Lung (tissue), 12 donors: ENCODE results near the gene SASH1. TPM values are rescaled to one million over a fixed set of nuclear protein-coding genes. Genes with fewer than 3 reads are reported as not detected.

Experiments used
- ATAC-seq: fragments of 200-7000 bp; cut with Tn5 transposase; one replicate; pipeline ENCODE4 v1.9.1; 2020; ENCODE audit warnings: moderate number of reproducible peaks; ENCODE audit not compliant: insufficient read depth, low FRiP score
- DNase-seq, 3 donors: peaks; one replicate each; pipeline ENCODE4 v3.0.0-alpha.2; 2013 to 2017
- H3K27ac ChIP-seq, 2 donors: one replicate each; pipeline ENCODE4 v1.5.1; 2013; ENCODE audit warnings: mild to moderate bottlenecking in 2 of 2, moderate library complexity in 2 of 2, control low read depth in 1 of 2, inconsistent platforms in 1 of 2, low read depth in 1 of 2, low read length in 1 of 2
- H3K27me3 ChIP-seq, 3 donors: one replicate each; pipeline ENCODE4 v1.5.1; 2013; ENCODE audit warnings: low read length in 2 of 3; ENCODE audit not compliant: control insufficient read depth in 3 of 3, insufficient read depth in 3 of 3
- H3K36me3 ChIP-seq, 4 donors: one replicate each; pipeline ENCODE4 v1.5.1; 2013; ENCODE audit warnings: low read length in 4 of 4, mild to moderate bottlenecking in 1 of 4, moderate library complexity in 1 of 4; ENCODE audit not compliant: control insufficient read depth in 4 of 4, insufficient read depth in 4 of 4
- H3K4me1 ChIP-seq, 5 donors: one replicate each; pipeline ENCODE4 v1.5.1; 2013; ENCODE audit warnings: low read length in 5 of 5, mild to moderate bottlenecking in 2 of 5, moderate library complexity in 1 of 5; ENCODE audit not compliant: control insufficient read depth in 5 of 5, insufficient read depth in 5 of 5
- H3K4me3 ChIP-seq: one replicate; pipeline ENCODE4 v1.5.1; 2013; ENCODE audit warnings: mild to moderate bottlenecking, control low read depth, moderate library complexity
- H3K9ac ChIP-seq, 2 donors: one replicate each; pipeline ENCODE4 v1.5.1; 2013; ENCODE audit warnings: low read length in 2 of 2, control low read depth in 1 of 2; ENCODE audit not compliant: insufficient read depth in 1 of 2
- H3K9me3 ChIP-seq, 4 donors: one replicate each; pipeline ENCODE4 v1.5.1; 2013; ENCODE audit warnings: low read length in 3 of 4, mild to moderate bottlenecking in 1 of 4, moderate library complexity in 1 of 4; ENCODE audit not compliant: control insufficient read depth in 4 of 4, insufficient read depth in 3 of 4
- CTCF ChIP-seq: IDR thresholded peaks from 2 replicates; pipeline ENCODE4 v1.5.1; 2012; ENCODE audit warnings: mild to moderate bottlenecking; ENCODE audit errors: control extremely low read depth, extremely low read depth
- WGBS, 2 donors: extraction: QIAGEN DNeasy Blood & Tissue Kit; methylation state at CpG; one replicate each; pipeline ENCODE4 v1.1.7; 2013; 5-methylcytosine and 5-hydroxymethylcytosine counted together
- polyA plus RNA-seq, 2 donors: library from polyadenylated mRNA; stranded (reverse); fragments of 200-250 nt; gene quantifications; one replicate each; pipeline ENCODE4 v1.2.1, GENCODE V29; 2013
- total RNA-seq, 2 donors: library from RNA; depleted of rRNA in 1 of 2; stranded (reverse); fragments of >200 nt in 1 of 2; gene quantifications; one replicate each; pipeline ENCODE4 v1.2.1, GENCODE V29; 2014 to 2021
- donor health status: control.
- donor health status: control.
- donor health status: Bipolar disorder and iron deficiency.
- donor health status: healthy.
- donor health status: DM: yes; HTN: yes; CAD: no.

The SASH1 gene
- total and polyA plus RNA-seq, 4 donors, result 18.8 to 114 (median 42.2) TPM

- DNase-seq (peak in 1 of 3 donors; percentile 39), ATAC-seq (no peak)
- Histone ChIP-seq H3K4me3 (no peak overlapping the region), H3K9ac (no peak overlapping the region), H3K27ac (no peak overlapping the region), H3K36me3 (peaks cover 0 to 7% (median 0%) of the 10 kb centered on the region in 4 donors), H3K9me3 (no peaks in the 10 kb centered on the region), H3K27me3 (no peaks in the 10 kb centered on the region), H3K4me1 (peaks cover 0 to 19% (median 0%) of the 10 kb centered on the region in 5 donors)
- no peak for TF ChIP-seq CTCF
- WGBS, 2 donors, result 77 to 89% methylated on average over 10 of the region's 10 CpGs
Measured at GRCh38 chr6:148455225-148455624, 112.6 kb downstream of the SASH1 start.

GRCh38 chr6:148455674-148456558, 113.3 kb downstream of the SASH1 start:
- 90 to 93% methylated on average over 20 of the region's 20 CpGs for WGBS, 2 donors
- DNase-seq, result no peak
- TF ChIP-seq CTCF, result no peak
- no peak for ATAC-seq
- Histone ChIP-seq H3K4me3 (no peak overlapping the region), H3K36me3 (peaks cover 0 to 7% (median 0%) of the 10 kb centered on the region in 4 donors), H3K9ac (no peak overlapping the region), H3K4me1 (peaks cover 0 to 20% (median 2%) of the 10 kb centered on the region in 5 donors), H3K27ac (peak overlapping the region in 1 of 2 donors; percentile 68), H3K9me3 (no peaks in the 10 kb centered on the region), H3K27me3 (no peaks in the 10 kb centered on the region)

- DNase-seq, result no peak
- no peak overlapping the region for H3K4me3 ChIP-seq
- no peaks in the 10 kb centered on the region for H3K27me3 ChIP-seq
- WGBS, 2 donors, result 92% methylated on average over 10 of the region's 10 CpGs
- H3K36me3 ChIP-seq, result peaks cover 0 to 7% (median 0%) of the 10 kb centered on the region in 4 donors
- no peaks in the 10 kb centered on the region for H3K9me3 ChIP-seq
- no peak for TF ChIP-seq CTCF
- H3K4me1 ChIP-seq, result peaks cover 0 to 19% (median 12%) of the 10 kb centered on the region in 5 donors
- no peak for ATAC-seq
- H3K9ac ChIP-seq, result no peak overlapping the region
- H3K27ac ChIP-seq, result no peak overlapping the region
Measured at GRCh38 chr6:148457137-148457842, 114.7 kb downstream of the SASH1 start.
